Mesendoderm (in vitro differentiated cells): ENCODE results near the gene PTCD2.

ENCODE experiments used
- DNase-seq: peaks from one replicate; pipeline ENCODE4 v3.0.0; 2013
- H2AK5ac ChIP-seq: 2 replicates; pipeline ENCODE4 v1.6.1; 2013; ENCODE audit warnings: low read length, inconsistent platforms
- H2BK120ac ChIP-seq: 2 replicates; pipeline ENCODE4 v1.6.1; 2013; ENCODE audit warnings: low read depth, mild to moderate bottlenecking, low read length, moderate library complexity, mixed read lengths
- H2BK15ac ChIP-seq: replicated peaks from 2 replicates; pipeline ENCODE4 v1.6.1; 2013; ENCODE audit warnings: low read depth, mild to moderate bottlenecking, moderate library complexity
- H2BK5ac ChIP-seq: 2 replicates; pipeline ENCODE4 v1.6.1; 2013; ENCODE audit warnings: low read length, inconsistent platforms
- H3K18ac ChIP-seq: 2 replicates; pipeline ENCODE4 v1.6.1; 2013; ENCODE audit warnings: mild to moderate bottlenecking, low read length, mixed read lengths
- H3K23ac ChIP-seq: one replicate; pipeline ENCODE4 v1.6.1; 2013; ENCODE audit warnings: low read length
- H3K27ac ChIP-seq: 2 replicates; pipeline ENCODE4 v1.5.1; 2013; ENCODE audit warnings: low read depth, mild to moderate bottlenecking, inconsistent platforms, low read length, moderate library complexity
- H3K27me3 ChIP-seq: 2 replicates; pipeline ENCODE4 v1.6.1; 2013; ENCODE audit warnings: low read length, control low read depth, mild to moderate bottlenecking, inconsistent platforms; ENCODE audit not compliant: insufficient read depth, poor library complexity
- H3K36me3 ChIP-seq: 2 replicates; pipeline ENCODE4 v1.6.1; 2013; ENCODE audit warnings: low read length, inconsistent platforms; ENCODE audit not compliant: control insufficient read depth, insufficient read depth
- H3K4ac ChIP-seq: one replicate; pipeline ENCODE4 v1.6.1; 2013; ENCODE audit warnings: low read depth, mild to moderate bottlenecking, low read length, moderate library complexity
- H3K4me1 ChIP-seq: 2 replicates; pipeline ENCODE4 v1.6.1; 2013; ENCODE audit warnings: low read depth, low read length, inconsistent platforms; ENCODE audit not compliant: control insufficient read depth
- H3K4me2 ChIP-seq: 2 replicates; pipeline ENCODE4 v1.6.1; 2013; ENCODE audit warnings: low read length
- H3K4me3 ChIP-seq: 2 replicates; pipeline ENCODE4 v1.5.1; 2013; ENCODE audit warnings: mild to moderate bottlenecking, low read length
- H3K56ac ChIP-seq: one replicate; pipeline ENCODE4 v1.6.1; 2013; ENCODE audit warnings: low read length
- H3K79me1 ChIP-seq: 2 replicates; pipeline ENCODE4 v1.6.1; 2013; ENCODE audit warnings: low read length, inconsistent platforms
- H3K79me2 ChIP-seq: 2 replicates; pipeline ENCODE4 v1.6.1; 2013; ENCODE audit warnings: mild to moderate bottlenecking, low read length; ENCODE audit not compliant: control insufficient read depth, insufficient read depth
- H3K9ac ChIP-seq: 2 replicates; pipeline ENCODE4 v1.6.1; 2013; ENCODE audit warnings: low read length, inconsistent platforms
- H4K5ac ChIP-seq: one replicate; pipeline ENCODE4 v1.6.1; 2013; ENCODE audit warnings: low read length
- H4K8ac ChIP-seq: one replicate; pipeline ENCODE4 v1.6.1; 2013; ENCODE audit warnings: low read depth, mild to moderate bottlenecking, control low read depth, low read length, moderate library complexity
- WGBS: extraction: QIAGEN DNeasy Blood & Tissue Kit; methylation state at CpG from one replicate; pipeline ENCODE4 v1.1.7; 2013; ENCODE audit warnings: low lambda C conversion rate, missing lambda C conversion rate; ENCODE audit not compliant: insufficient coverage; ENCODE audit errors: extremely low coverage; 5-methylcytosine and 5-hydroxymethylcytosine counted together

The PTCD2 gene

GRCh38 chr5:72284559-72285423, 35.4 kb upstream of the PTCD2 start:
- H3K23ac ChIP-seq, result no peak overlapping the region
- no peak overlapping the region for H3K4me2 ChIP-seq
- H2BK5ac ChIP-seq, result no peak overlapping the region
- H3K79me2 ChIP-seq, result no peaks in the 10 kb centered on the region
- no peak overlapping the region for H4K5ac ChIP-seq
- no peak for DNase-seq
- H2AK5ac ChIP-seq, result no peak overlapping the region
- no peaks in the 10 kb centered on the region for H3K36me3 ChIP-seq
- H3K79me1 ChIP-seq, result peaks cover 1% of the 10 kb centered on the region
- no peak overlapping the region for H3K9ac ChIP-seq
- H2BK15ac ChIP-seq, result no peak overlapping the region
- H3K4me3 ChIP-seq, result no peak overlapping the region
- H3K4me1 ChIP-seq, result no peaks in the 10 kb centered on the region
- H2BK120ac ChIP-seq, result no peak overlapping the region
- no peaks in the 10 kb centered on the region for H3K27me3 ChIP-seq
- H3K27ac ChIP-seq, result no peak overlapping the region
- H3K18ac ChIP-seq, result no peak overlapping the region
- H3K4ac ChIP-seq, result no peak overlapping the region
- no CpG with 5 or more reads among the region's 3 CpGs for WGBS
- no peak overlapping the region for H3K56ac ChIP-seq
- no peak overlapping the region for H4K8ac ChIP-seq

- H2BK15ac ChIP-seq, result no peak overlapping the region
- H3K79me1 ChIP-seq, result peaks cover 1% of the 10 kb centered on the region
- H3K79me2 ChIP-seq, result no peaks in the 10 kb centered on the region
- no peaks in the 10 kb centered on the region for H3K36me3 ChIP-seq
- no peak overlapping the region for H3K4me2 ChIP-seq
- no peaks in the 10 kb centered on the region for H3K27me3 ChIP-seq
- no peak overlapping the region for H2BK120ac ChIP-seq
- no peak overlapping the region for H3K18ac ChIP-seq
- H3K56ac ChIP-seq, result no peak overlapping the region
- no peak overlapping the region for H2AK5ac ChIP-seq
- H3K27ac ChIP-seq, result no peak overlapping the region
- H3K4me1 ChIP-seq, result no peaks in the 10 kb centered on the region
- H3K23ac ChIP-seq, result no peak overlapping the region
- H2BK5ac ChIP-seq, result no peak overlapping the region
- no peak overlapping the region for H4K5ac ChIP-seq
- DNase-seq, result no peak
- no peak overlapping the region for H3K4ac ChIP-seq
- H3K4me3 ChIP-seq, result no peak overlapping the region
- H3K9ac ChIP-seq, result no peak overlapping the region
- no CpG with 5 or more reads among the region's 3 CpGs for WGBS
- no peak overlapping the region for H4K8ac ChIP-seq
Observed at GRCh38 chr5:72285424-72285821, 34.8 kb upstream of the PTCD2 start.

GRCh38 chr5:72286798-72287197, 33.4 kb upstream of the PTCD2 start:
- Histone ChIP-seq H3K27ac (no peak overlapping the region), H3K27me3 (no peaks in the 10 kb centered on the region), H3K4me3 (no peak overlapping the region), H3K9ac (no peak overlapping the region), H3K56ac (no peak overlapping the region), H2BK15ac (no peak overlapping the region), H3K18ac (no peak overlapping the region), H2BK5ac (no peak overlapping the region), H3K23ac (no peak overlapping the region), H3K36me3 (no peaks in the 10 kb centered on the region), H4K5ac (no peak overlapping the region), H2AK5ac (no peak overlapping the region), H3K79me2 (no peaks in the 10 kb centered on the region), H4K8ac (no peak overlapping the region), H3K4me1 (no peaks in the 10 kb centered on the region), H3K4me2 (no peak overlapping the region), H2BK120ac (no peak overlapping the region), H3K79me1 (peaks cover 1% of the 10 kb centered on the region), H3K4ac (no peak overlapping the region)
- no CpG with 5 or more reads among the region's 5 CpGs for WGBS
- DNase-seq, result no peak

- DNase-seq, result no peak
- no peak overlapping the region for H3K56ac ChIP-seq
- H2AK5ac ChIP-seq, result no peak overlapping the region
- no peak overlapping the region for H2BK15ac ChIP-seq
- H4K5ac ChIP-seq, result no peak overlapping the region
- H3K4me3 ChIP-seq, result no peak overlapping the region
- no peak overlapping the region for H3K27ac ChIP-seq
- no peaks in the 10 kb centered on the region for H3K79me2 ChIP-seq
- H3K18ac ChIP-seq, result no peak overlapping the region
- H2BK120ac ChIP-seq, result no peak overlapping the region
- H3K27me3 ChIP-seq, result no peaks in the 10 kb centered on the region
- no peak overlapping the region for H4K8ac ChIP-seq
- peaks cover 1% of the 10 kb centered on the region for H3K79me1 ChIP-seq
- H3K36me3 ChIP-seq, result no peaks in the 10 kb centered on the region
- no peaks in the 10 kb centered on the region for H3K4me1 ChIP-seq
- no peak overlapping the region for H3K23ac ChIP-seq
- no peak overlapping the region for H2BK5ac ChIP-seq
- no peak overlapping the region for H3K4me2 ChIP-seq
- no peak overlapping the region for H3K4ac ChIP-seq
- no peak overlapping the region for H3K9ac ChIP-seq
- WGBS, result no CpG with 5 or more reads among the region's 2 CpGs
Observed at GRCh38 chr5:72288924-72289323, 31.2 kb upstream of the PTCD2 start.

GRCh38 chr5:72290356-72291133, 29.6 kb upstream of the PTCD2 start:
- no peak for DNase-seq
- Histone ChIP-seq H3K23ac (no peak overlapping the region), H3K4me1 (no peaks in the 10 kb centered on the region), H2BK5ac (no peak overlapping the region), H3K27me3 (no peaks in the 10 kb centered on the region), H3K56ac (no peak overlapping the region), H2BK120ac (no peak overlapping the region), H3K27ac (no peak overlapping the region), H3K79me2 (no peaks in the 10 kb centered on the region), H4K5ac (no peak overlapping the region), H3K9ac (no peak overlapping the region), H3K4me2 (no peak overlapping the region), H3K79me1 (peaks cover 1% of the 10 kb centered on the region), H2BK15ac (no peak overlapping the region), H4K8ac (no peak overlapping the region), H3K4ac (no peak overlapping the region), H2AK5ac (no peak overlapping the region), H3K18ac (no peak overlapping the region), H3K4me3 (no peak overlapping the region), H3K36me3 (no peaks in the 10 kb centered on the region)
- WGBS, result no CpG with 5 or more reads among the region's 6 CpGs
